ENCODE data around the gene SERPINA5.
"Not testable (repeated sequence)": the region's sequence is repeated elsewhere in the genome, so short reads cannot be mapped to it uniquely, and the experiment has no call there.

The SERPINA5 gene

GRCh38 chr14:94637814-94638213 is 56.6 kb downstream of the SERPINA5 start:
- not testable (repeated sequence) for H3K18ac ChIP-seq (ENCODE audit: low read depth in 1 of 2, low read length in 2 of 2); H3K27ac ChIP-seq (ENCODE audit: low read length, poor library complexity, severe bottlenecking); H3K23ac ChIP-seq (ENCODE audit: low read length in 2 of 2); H3K4me1 ChIP-seq (ENCODE audit: control insufficient read depth, insufficient read depth, low read depth, low read length); H2BK15ac ChIP-seq (ENCODE audit: low read depth, poor library complexity, severe bottlenecking); H2BK12ac ChIP-seq (ENCODE audit: low read length in 2 of 2); H4K8ac ChIP-seq (ENCODE audit: low read length); H4K91ac ChIP-seq (ENCODE audit: low read length); H3K4me3 ChIP-seq (ENCODE audit: insufficient read depth in 1 of 2, low read depth in 1 of 2, low read length in 2 of 2); H3K4ac ChIP-seq (ENCODE audit: low read depth in 1 of 2, low read length in 2 of 2); H3K9me3 ChIP-seq (ENCODE audit: control insufficient read depth, low read length); H2AK5ac ChIP-seq (ENCODE audit: low read length, severe bottlenecking); H3K9ac ChIP-seq (ENCODE audit: low read length); DNase-seq; H3K27me3 ChIP-seq (ENCODE audit: control insufficient read depth in 1 of 2, insufficient read depth in 1 of 2, low read length in 2 of 2); H3K4me2 ChIP-seq (ENCODE audit: low read length, poor library complexity, severe bottlenecking); H3K79me1 ChIP-seq (replicated peaks; ENCODE audit: low read length, poor library complexity, severe bottlenecking); H3K14ac ChIP-seq (ENCODE audit: low read length in 2 of 2); H2BK120ac ChIP-seq (ENCODE audit: low read depth, low read length); H3K36me3 ChIP-seq (ENCODE audit: control insufficient read depth in 1 of 2, insufficient read depth in 2 of 2, low read depth in 1 of 2, low read length in 2 of 2); H2AFZ ChIP-seq (ENCODE audit: low read depth, low read length); H2BK5ac ChIP-seq (ENCODE audit: low read depth, low read length, poor library complexity, severe bottlenecking)
- 91% methylated on average over 8 of the region's 8 CpGs for WGBS

- Histone ChIP-seq H3K27me3 (ENCODE audit: control insufficient read depth in 1 of 2, insufficient read depth in 1 of 2, low read length in 2 of 2) (peaks cover 0 to 7% of the 10 kb centered on the region in 2 experiments), H3K4me2 (ENCODE audit: low read length, poor library complexity, severe bottlenecking) (no peak overlapping the region), H3K4me1 (ENCODE audit: control insufficient read depth, insufficient read depth, low read depth, low read length) (no peaks in the 10 kb centered on the region), H3K14ac (ENCODE audit: low read length in 2 of 2) (no peak overlapping the region), H2BK15ac (ENCODE audit: low read depth, poor library complexity, severe bottlenecking) (no peak overlapping the region), H2AFZ (ENCODE audit: low read depth, low read length) (no peak overlapping the region), H3K23ac (ENCODE audit: low read length in 2 of 2) (no peak overlapping the region), H3K18ac (ENCODE audit: low read depth in 1 of 2, low read length in 2 of 2) (no peak overlapping the region), H2BK12ac (ENCODE audit: low read length in 2 of 2) (no peak overlapping the region), H2BK5ac (ENCODE audit: low read depth, low read length, poor library complexity, severe bottlenecking) (no peak overlapping the region), H3K4ac (ENCODE audit: low read depth in 1 of 2, low read length in 2 of 2) (no peak overlapping the region), H3K4me3 (ENCODE audit: insufficient read depth in 1 of 2, low read depth in 1 of 2, low read length in 2 of 2) (no peak overlapping the region), H4K8ac (ENCODE audit: low read length) (no peak overlapping the region), H3K27ac (ENCODE audit: low read length, poor library complexity, severe bottlenecking) (no peak overlapping the region), H4K91ac (ENCODE audit: low read length) (no peak overlapping the region), H3K9ac (ENCODE audit: low read length) (no peak overlapping the region), H3K79me1 (replicated peaks; ENCODE audit: low read length, poor library complexity, severe bottlenecking) (no peaks in the 10 kb centered on the region), H3K36me3 (ENCODE audit: control insufficient read depth in 1 of 2, insufficient read depth in 2 of 2, low read depth in 1 of 2, low read length in 2 of 2) (no peaks in the 10 kb centered on the region), H2BK120ac (ENCODE audit: low read depth, low read length) (no peak overlapping the region), H2AK5ac (ENCODE audit: low read length, severe bottlenecking) (no peak overlapping the region), H3K9me3 (ENCODE audit: control insufficient read depth, low read length) (no peaks in the 10 kb centered on the region)
- WGBS = 63% methylated on average over 2 of the region's 2 CpGs
- DNase-seq = no peak
Observed at GRCh38 chr14:94638339-94638738, 57.1 kb downstream of the SERPINA5 start.

- H4K91ac ChIP-seq (ENCODE audit: low read length) = no peak overlapping the region
Observed at GRCh38 chr14:94638961-94639817, 58.0 kb downstream of the SERPINA5 start.

GRCh38 chr14:94640721-94641631 is 59.8 kb downstream of the SERPINA5 start:
- no peak for DNase-seq
- no peak overlapping the region for H3K27ac ChIP-seq (ENCODE audit: low read length, poor library complexity, severe bottlenecking)
- no peak overlapping the region for H2AK5ac ChIP-seq (ENCODE audit: low read length, severe bottlenecking)
- H3K27me3 ChIP-seq (ENCODE audit: control insufficient read depth in 1 of 2, insufficient read depth in 1 of 2, low read length in 2 of 2) = no peaks in the 10 kb centered on the region
- no peak overlapping the region for H2BK5ac ChIP-seq (ENCODE audit: low read depth, low read length, poor library complexity, severe bottlenecking)
- WGBS = 80% methylated on average over 9 of the region's 10 CpGs
- no peak overlapping the region for H4K91ac ChIP-seq (ENCODE audit: low read length)
- no peak overlapping the region for H3K4me2 ChIP-seq (ENCODE audit: low read length, poor library complexity, severe bottlenecking)
- H3K4me1 ChIP-seq (ENCODE audit: control insufficient read depth, insufficient read depth, low read depth, low read length) = no peaks in the 10 kb centered on the region
- H3K18ac ChIP-seq (ENCODE audit: low read depth in 1 of 2, low read length in 2 of 2) = no peak overlapping the region
- H3K9me3 ChIP-seq (ENCODE audit: control insufficient read depth, low read length) = no peaks in the 10 kb centered on the region
- no peak overlapping the region for H3K23ac ChIP-seq (ENCODE audit: low read length in 2 of 2)
- H2BK15ac ChIP-seq (ENCODE audit: low read depth, poor library complexity, severe bottlenecking) = no peak overlapping the region
- no peaks in the 10 kb centered on the region for H3K36me3 ChIP-seq (ENCODE audit: control insufficient read depth in 1 of 2, insufficient read depth in 2 of 2, low read depth in 1 of 2, low read length in 2 of 2)
- H2BK12ac ChIP-seq (ENCODE audit: low read length in 2 of 2) = no peak overlapping the region
- no peak overlapping the region for H3K4me3 ChIP-seq (ENCODE audit: insufficient read depth in 1 of 2, low read depth in 1 of 2, low read length in 2 of 2)
- no peak overlapping the region for H2BK120ac ChIP-seq (ENCODE audit: low read depth, low read length)
- no peak overlapping the region for H3K4ac ChIP-seq (ENCODE audit: low read depth in 1 of 2, low read length in 2 of 2)
- no peak overlapping the region for H3K9ac ChIP-seq (ENCODE audit: low read length)
- H3K14ac ChIP-seq (ENCODE audit: low read length in 2 of 2) = no peak overlapping the region
- H2AFZ ChIP-seq (ENCODE audit: low read depth, low read length) = no peak overlapping the region
- no peak overlapping the region for H4K8ac ChIP-seq (ENCODE audit: low read length)
- no peaks in the 10 kb centered on the region for H3K79me1 ChIP-seq (replicated peaks; ENCODE audit: low read length, poor library complexity, severe bottlenecking)

More at GRCh38 chr14:94638961-94639817, 58.0 kb downstream of the SERPINA5 start:
- Histone ChIP-seq H2AFZ (ENCODE audit: low read depth, low read length) (no peak overlapping the region), H2BK15ac (ENCODE audit: low read depth, poor library complexity, severe bottlenecking) (no peak overlapping the region), H3K14ac (ENCODE audit: low read length in 2 of 2) (no peak overlapping the region), H3K9ac (ENCODE audit: low read length) (no peak overlapping the region), H3K79me1 (replicated peaks; ENCODE audit: low read length, poor library complexity, severe bottlenecking) (no peaks in the 10 kb centered on the region), H3K23ac (ENCODE audit: low read length in 2 of 2) (no peak overlapping the region), H2BK120ac (ENCODE audit: low read depth, low read length) (no peak overlapping the region), H2AK5ac (ENCODE audit: low read length, severe bottlenecking) (no peak overlapping the region), H3K27ac (ENCODE audit: low read length, poor library complexity, severe bottlenecking) (no peak overlapping the region), H2BK5ac (ENCODE audit: low read depth, low read length, poor library complexity, severe bottlenecking) (no peak overlapping the region), H3K4ac (ENCODE audit: low read depth in 1 of 2, low read length in 2 of 2) (no peak overlapping the region), H3K9me3 (ENCODE audit: control insufficient read depth, low read length) (no peaks in the 10 kb centered on the region), H2BK12ac (ENCODE audit: low read length in 2 of 2) (no peak overlapping the region), H3K18ac (ENCODE audit: low read depth in 1 of 2, low read length in 2 of 2) (no peak overlapping the region), H3K4me1 (ENCODE audit: control insufficient read depth, insufficient read depth, low read depth, low read length) (no peaks in the 10 kb centered on the region), H3K27me3 (ENCODE audit: control insufficient read depth in 1 of 2, insufficient read depth in 1 of 2, low read length in 2 of 2) (peaks cover 0 to under 1% of the 10 kb centered on the region in 2 experiments), H3K36me3 (ENCODE audit: control insufficient read depth in 1 of 2, insufficient read depth in 2 of 2, low read depth in 1 of 2, low read length in 2 of 2) (no peaks in the 10 kb centered on the region), H3K4me2 (ENCODE audit: low read length, poor library complexity, severe bottlenecking) (no peak overlapping the region), H3K4me3 (ENCODE audit: insufficient read depth in 1 of 2, low read depth in 1 of 2, low read length in 2 of 2) (no peak overlapping the region), H4K8ac (ENCODE audit: low read length) (no peak overlapping the region)
- no peak for DNase-seq
- 80% methylated on average over 10 of the region's 11 CpGs for WGBS
